Lower lobe of right lung (tissue), 2 donors: ENCODE results near the gene FRAS1. TPM values are rescaled to one million over a fixed set of nuclear protein-coding genes. Genes with fewer than 3 reads are reported as not detected.

Source experiments
- ATAC-seq, 2 donors: fragments of 200-7000 bp; cut with Tn5 transposase; one replicate each; pipeline ENCODE4 v1.9.1; 2020 to 2022; ENCODE audit warnings: mild to moderate bottlenecking in 2 of 2, moderate library complexity in 2 of 2
- DNase-seq: peaks from one replicate; pipeline ENCODE4 v3.0.0-alpha.2; 2020
- H3K27ac ChIP-seq: fragments of 200-600 bp; one replicate; pipeline ENCODE4 v1.8.0; 2022
- H3K27me3 ChIP-seq: fragments of 200-600 bp; one replicate; pipeline ENCODE4 v1.8.0; 2022; ENCODE audit warnings: low read depth
- H3K36me3 ChIP-seq: fragments of 200-600 bp; one replicate; pipeline ENCODE4 v1.8.0; 2022; ENCODE audit warnings: mild to moderate bottlenecking
- H3K4me1 ChIP-seq: fragments of 200-600 bp; one replicate; pipeline ENCODE4 v1.8.0; 2022
- H3K4me3 ChIP-seq: fragments of 200-600 bp; one replicate; pipeline ENCODE4 v1.8.0; 2022; ENCODE audit warnings: mild to moderate bottlenecking
- H3K9me3 ChIP-seq: fragments of 200-600 bp; one replicate; pipeline ENCODE4 v1.8.0; 2022
- intact Hi-C: fragments of 100-400 bp; cut with DNase I; formaldehyde crosslinking; loops from one replicate; pipeline ENCODE4 v1.11.0; 2022
- total RNA-seq: library from RNA; stranded (reverse); fragmentation: NEBNext Ultra II Directional; extraction: Animal tissue kit (Norgen Biotek cat#: 25700); gene quantifications from one replicate; pipeline ENCODE4 v1.2.1, GENCODE V29; 2021
- TF ChIP-seq, protein P1 (sequence below): fragments of 200-600 bp; IDR thresholded peaks from one replicate; pipeline ENCODE4 v1.8.0; 2022; ENCODE audit warnings: antibody characterized with exemption, mild to moderate bottlenecking
- donor health status: DM: no; HTN: yes; CAD: no; lungs with severe emphysema.

The FRAS1 gene
- total RNA-seq, 1 donor from 2014 or later: 9.2 TPM

DNA sequence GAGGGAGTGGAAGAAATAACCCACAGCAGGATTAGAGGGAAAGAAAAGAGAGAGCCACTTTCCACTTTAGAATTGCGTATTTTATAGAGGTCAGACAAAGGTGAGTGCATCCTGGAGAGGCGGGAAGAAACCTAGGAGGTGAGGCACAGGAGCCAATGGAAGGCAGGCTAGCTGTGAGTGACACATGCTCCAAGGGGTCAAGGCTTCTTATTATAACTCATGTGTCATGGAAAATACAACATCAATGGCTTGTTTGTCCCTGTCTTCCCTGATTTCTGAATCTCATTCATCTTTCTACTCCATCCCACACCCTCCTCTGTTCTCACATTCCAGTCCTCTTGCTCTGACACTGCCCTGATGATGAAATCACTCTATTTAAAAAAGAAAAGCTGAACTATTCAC, 508.8 kb downstream of the FRAS1 start:
- TF ChIP-seq, protein P1, sequence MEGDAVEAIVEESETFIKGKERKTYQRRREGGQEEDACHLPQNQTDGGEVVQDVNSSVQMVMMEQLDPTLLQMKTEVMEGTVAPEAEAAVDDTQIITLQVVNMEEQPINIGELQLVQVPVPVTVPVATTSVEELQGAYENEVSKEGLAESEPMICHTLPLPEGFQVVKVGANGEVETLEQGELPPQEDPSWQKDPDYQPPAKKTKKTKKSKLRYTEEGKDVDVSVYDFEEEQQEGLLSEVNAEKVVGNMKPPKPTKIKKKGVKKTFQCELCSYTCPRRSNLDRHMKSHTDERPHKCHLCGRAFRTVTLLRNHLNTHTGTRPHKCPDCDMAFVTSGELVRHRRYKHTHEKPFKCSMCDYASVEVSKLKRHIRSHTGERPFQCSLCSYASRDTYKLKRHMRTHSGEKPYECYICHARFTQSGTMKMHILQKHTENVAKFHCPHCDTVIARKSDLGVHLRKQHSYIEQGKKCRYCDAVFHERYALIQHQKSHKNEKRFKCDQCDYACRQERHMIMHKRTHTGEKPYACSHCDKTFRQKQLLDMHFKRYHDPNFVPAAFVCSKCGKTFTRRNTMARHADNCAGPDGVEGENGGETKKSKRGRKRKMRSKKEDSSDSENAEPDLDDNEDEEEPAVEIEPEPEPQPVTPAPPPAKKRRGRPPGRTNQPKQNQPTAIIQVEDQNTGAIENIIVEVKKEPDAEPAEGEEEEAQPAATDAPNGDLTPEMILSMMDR: no peak
- ATAC-seq: peak; percentile 31 to 53
- Histone ChIP-seq H3K27me3 (no peaks in the 10 kb centered on the region), H3K4me3 (no peak overlapping the region), H3K4me1 (peaks cover 47% of the 10 kb centered on the region), H3K36me3 (no peaks in the 10 kb centered on the region), H3K9me3 (no peaks in the 10 kb centered on the region), H3K27ac (no peak overlapping the region)
- no peak for DNase-seq
- intact Hi-C loops: no loop called here

GRCh38 chr4:78566834-78567499, 509.8 kb downstream of the FRAS1 start:
- TF ChIP-seq, protein P1: no peak
- Histone ChIP-seq H3K4me3 (no peak overlapping the region), H3K9me3 (no peaks in the 10 kb centered on the region), H3K27me3 (no peaks in the 10 kb centered on the region), H3K4me1 (peaks cover 37% of the 10 kb centered on the region), H3K27ac (peak overlapping the region; percentile 50), H3K36me3 (no peaks in the 10 kb centered on the region)
- ATAC-seq (no peak), DNase-seq (no peak)
- intact Hi-C loops: no loop called here

DNA sequence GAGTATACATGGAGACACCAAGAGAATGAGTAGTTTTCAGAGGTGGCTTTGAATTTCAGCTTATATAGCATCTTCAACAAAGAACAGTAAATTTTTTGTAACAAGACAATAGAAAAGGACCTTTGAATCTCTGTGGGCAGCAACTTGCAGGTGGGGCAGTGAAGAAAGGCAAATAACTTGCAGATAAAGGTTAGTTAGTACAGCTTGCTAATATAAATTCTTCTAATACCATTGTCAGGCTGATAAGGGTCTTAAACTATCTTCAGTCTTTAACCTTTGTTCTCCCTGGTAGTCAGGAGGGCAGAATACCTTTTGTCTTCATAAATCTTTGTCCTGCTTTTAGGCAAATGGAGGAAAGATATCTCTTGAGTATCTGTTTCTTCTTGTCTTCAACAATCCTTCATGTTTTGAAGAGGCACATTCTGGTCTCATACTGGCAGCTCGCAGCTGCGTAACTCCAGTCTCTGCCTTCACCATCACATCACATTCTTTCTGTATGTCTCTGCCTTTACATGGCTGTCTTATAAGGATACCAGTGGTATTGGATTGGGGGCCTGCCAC, 510.5 kb downstream of the FRAS1 start:
- intact Hi-C loops: no loop called here
- DNase-seq: no peak
- peak overlapping the region; percentile 50 for H3K27ac ChIP-seq
- H3K27me3 ChIP-seq: no peaks in the 10 kb centered on the region
- no peaks in the 10 kb centered on the region for H3K36me3 ChIP-seq
- no peaks in the 10 kb centered on the region for H3K9me3 ChIP-seq
- H3K4me3 ChIP-seq: no peak overlapping the region
- peaks cover 31% of the 10 kb centered on the region for H3K4me1 ChIP-seq
- ATAC-seq: no peak
- TF ChIP-seq, protein P1: no peak

DNA sequence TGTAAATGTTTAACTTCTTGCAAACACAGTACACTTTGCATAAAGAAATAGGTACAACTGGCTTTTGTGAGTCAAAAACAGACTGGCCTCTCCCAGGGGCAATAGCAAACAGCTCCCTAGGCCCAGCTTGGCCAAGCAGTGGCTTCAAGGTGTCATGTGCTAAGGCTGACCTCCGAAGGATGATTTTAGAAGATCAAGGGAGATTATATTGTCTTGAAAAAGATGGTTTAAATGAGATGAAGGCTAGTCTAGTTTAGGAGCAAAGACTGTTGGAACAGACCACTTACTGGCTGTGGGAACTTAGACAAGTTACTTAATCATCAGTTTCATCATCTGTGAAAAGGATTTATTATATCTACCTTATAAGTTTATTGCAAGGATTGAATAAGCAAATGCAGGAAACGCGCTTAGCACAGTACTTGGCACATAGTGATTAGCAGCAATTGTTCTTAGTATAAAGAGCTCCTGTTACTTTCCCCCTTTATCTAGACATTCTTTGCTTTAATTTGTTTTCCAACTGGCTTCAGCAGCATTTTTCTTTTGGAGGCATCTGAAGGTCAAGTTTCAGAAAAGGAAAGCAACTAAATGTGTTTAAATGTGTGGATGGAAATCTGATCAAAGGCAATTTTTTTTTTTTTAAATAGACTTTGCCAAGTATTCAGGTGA, 511.6 kb downstream of the FRAS1 start:
- DNase-seq: no peak
- Histone ChIP-seq H3K27ac (peak overlapping the region; percentile 58), H3K4me1 (peaks cover 31% of the 10 kb centered on the region), H3K36me3 (no peaks in the 10 kb centered on the region), H3K9me3 (no peaks in the 10 kb centered on the region), H3K27me3 (no peaks in the 10 kb centered on the region), H3K4me3 (no peak overlapping the region)
- TF ChIP-seq, protein P1: no peak
- no peak for ATAC-seq
- intact Hi-C loops: no loop called here

GRCh38 chr4:78569306-78569821, 512.2 kb downstream of the FRAS1 start:
- Histone ChIP-seq H3K36me3 (no peaks in the 10 kb centered on the region), H3K9me3 (no peaks in the 10 kb centered on the region), H3K4me3 (no peak overlapping the region), H3K27me3 (no peaks in the 10 kb centered on the region), H3K27ac (peak overlapping the region; percentile 58), H3K4me1 (peaks cover 31% of the 10 kb centered on the region)
- ATAC-seq (peak in 1 of 2 donors; percentile 74), DNase-seq (no peak)
- intact Hi-C loops: no loop called here
- TF ChIP-seq, protein P1: no peak
